GM06990 (cell line): ENCODE measurements around the gene PPM1F.

Source experiments
- DNase-seq: peaks from one replicate; pipeline ENCODE4 v3.0.0-alpha.2; 2011; ENCODE audit not compliant: insufficient read length; ENCODE audit errors: extremely low read depth
- H3K27me3 ChIP-seq: replicated peaks from 2 replicates; pipeline ENCODE4 v1.6.0; 2011; ENCODE audit warnings: low read length; ENCODE audit not compliant: control insufficient read depth, insufficient read depth
- H3K36me3 ChIP-seq: 2 replicates; pipeline ENCODE4 v1.5.1; 2011; ENCODE audit warnings: low read length; ENCODE audit not compliant: control insufficient read depth, insufficient read depth
- H3K4me3 ChIP-seq: replicated peaks from 2 replicates; pipeline ENCODE4 v1.5.1; 2011; ENCODE audit warnings: low read depth, mild to moderate bottlenecking, control low read depth, low read length
- TF ChIP-seq, protein P1 (sequence below): IDR thresholded peaks from 2 replicates; pipeline ENCODE4 v1.5.1; 2011; ENCODE audit warnings: low read length, control low read depth, mild to moderate bottlenecking, inconsistent platforms; ENCODE audit not compliant: insufficient read depth, poor library complexity, severe bottlenecking

PPM1F gene

DNA sequence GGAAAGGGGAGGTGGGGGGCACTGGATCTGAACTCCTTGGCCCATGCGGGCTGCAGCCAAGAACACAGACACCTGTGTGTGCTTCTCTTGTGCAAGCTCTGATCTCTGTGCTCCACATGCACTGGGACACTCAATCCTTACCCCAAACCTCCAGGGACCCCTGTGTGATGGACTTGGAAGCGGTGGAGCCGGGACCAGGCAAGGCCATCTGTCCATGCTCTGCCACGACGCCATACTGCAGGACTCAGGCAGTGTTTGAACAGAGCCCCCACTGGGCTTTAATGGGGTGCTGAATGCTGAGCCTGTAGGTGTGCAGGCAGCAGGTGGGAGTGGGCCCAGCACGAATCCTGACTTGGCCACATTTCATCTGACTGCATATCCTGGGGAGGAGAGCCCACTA is 23.4 kb downstream of the PPM1F start:
- H3K4me3 ChIP-seq, result no peak overlapping the region
- no peak for DNase-seq
- H3K36me3 ChIP-seq, result no peaks in the 10 kb centered on the region; the same call in 1 of the 2 replicates
- H3K27me3 ChIP-seq, result no peaks in the 10 kb centered on the region
- TF ChIP-seq, protein P1, sequence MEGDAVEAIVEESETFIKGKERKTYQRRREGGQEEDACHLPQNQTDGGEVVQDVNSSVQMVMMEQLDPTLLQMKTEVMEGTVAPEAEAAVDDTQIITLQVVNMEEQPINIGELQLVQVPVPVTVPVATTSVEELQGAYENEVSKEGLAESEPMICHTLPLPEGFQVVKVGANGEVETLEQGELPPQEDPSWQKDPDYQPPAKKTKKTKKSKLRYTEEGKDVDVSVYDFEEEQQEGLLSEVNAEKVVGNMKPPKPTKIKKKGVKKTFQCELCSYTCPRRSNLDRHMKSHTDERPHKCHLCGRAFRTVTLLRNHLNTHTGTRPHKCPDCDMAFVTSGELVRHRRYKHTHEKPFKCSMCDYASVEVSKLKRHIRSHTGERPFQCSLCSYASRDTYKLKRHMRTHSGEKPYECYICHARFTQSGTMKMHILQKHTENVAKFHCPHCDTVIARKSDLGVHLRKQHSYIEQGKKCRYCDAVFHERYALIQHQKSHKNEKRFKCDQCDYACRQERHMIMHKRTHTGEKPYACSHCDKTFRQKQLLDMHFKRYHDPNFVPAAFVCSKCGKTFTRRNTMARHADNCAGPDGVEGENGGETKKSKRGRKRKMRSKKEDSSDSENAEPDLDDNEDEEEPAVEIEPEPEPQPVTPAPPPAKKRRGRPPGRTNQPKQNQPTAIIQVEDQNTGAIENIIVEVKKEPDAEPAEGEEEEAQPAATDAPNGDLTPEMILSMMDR, result no peak

DNA sequence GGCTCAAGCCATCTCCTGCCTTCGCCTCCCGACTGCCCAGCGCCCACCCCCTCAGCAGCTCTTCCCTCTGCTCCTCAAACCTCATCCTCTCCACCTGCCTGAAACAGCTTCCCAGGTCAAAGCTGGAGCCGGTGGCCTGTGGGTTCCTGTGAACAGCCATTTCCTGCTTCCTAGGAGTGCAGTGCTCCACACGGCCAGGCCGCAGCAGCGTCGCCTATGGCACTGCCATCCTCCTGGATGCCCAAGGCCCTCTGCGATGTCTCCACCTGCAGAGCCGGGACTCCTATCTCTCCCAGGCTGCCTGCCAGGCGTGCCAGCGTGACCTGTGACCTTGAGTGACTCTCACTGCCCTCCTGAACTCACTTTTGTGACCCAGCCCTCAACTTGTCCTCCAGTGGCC is 24.6 kb downstream of the PPM1F start:
- TF ChIP-seq, protein P1, result no peak
- H3K4me3 ChIP-seq, result no peak overlapping the region
- H3K27me3 ChIP-seq, result no peaks in the 10 kb centered on the region
- no peak for DNase-seq
- no peaks in the 10 kb centered on the region; the same call in 1 of the 2 replicates for H3K36me3 ChIP-seq

DNA sequence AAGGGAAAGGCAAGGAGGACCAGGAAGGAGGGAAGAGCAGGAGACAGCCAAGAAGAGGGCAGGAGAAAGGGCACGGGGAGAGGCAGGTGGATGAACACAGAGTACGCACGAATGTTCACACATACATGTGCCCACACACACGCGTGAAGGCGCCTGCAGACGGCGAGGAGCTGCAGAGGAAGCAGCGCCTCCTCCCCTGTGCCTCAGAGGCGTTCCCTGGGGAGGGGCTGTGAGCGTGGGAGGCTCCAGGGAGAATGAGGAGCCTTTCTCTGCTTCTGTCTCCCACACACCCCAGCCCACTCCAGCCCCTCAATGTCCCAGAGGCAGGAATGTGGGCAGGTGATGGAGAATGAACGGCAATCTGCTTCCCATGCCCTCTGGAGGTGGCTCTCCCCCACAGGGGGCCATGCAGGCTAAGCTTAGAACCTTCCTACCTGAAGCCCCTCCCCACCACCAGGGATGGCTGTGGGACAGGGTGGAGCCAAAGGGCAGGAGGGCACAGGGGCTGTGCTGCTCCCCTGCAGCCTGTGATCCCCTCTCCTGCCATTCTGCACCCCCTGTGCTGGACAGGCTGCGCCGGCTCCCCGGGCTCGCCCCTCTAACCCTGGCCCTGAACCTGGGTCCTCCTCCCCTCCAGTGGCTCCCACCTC is 25.3 kb downstream of the PPM1F start:
- Histone ChIP-seq H3K36me3 (no peaks in the 10 kb centered on the region; the same call in 1 of the 2 replicates), H3K4me3 (no peak overlapping the region), H3K27me3 (no peaks in the 10 kb centered on the region)
- TF ChIP-seq, protein P1, result no peak
- DNase-seq, result no peak

DNA sequence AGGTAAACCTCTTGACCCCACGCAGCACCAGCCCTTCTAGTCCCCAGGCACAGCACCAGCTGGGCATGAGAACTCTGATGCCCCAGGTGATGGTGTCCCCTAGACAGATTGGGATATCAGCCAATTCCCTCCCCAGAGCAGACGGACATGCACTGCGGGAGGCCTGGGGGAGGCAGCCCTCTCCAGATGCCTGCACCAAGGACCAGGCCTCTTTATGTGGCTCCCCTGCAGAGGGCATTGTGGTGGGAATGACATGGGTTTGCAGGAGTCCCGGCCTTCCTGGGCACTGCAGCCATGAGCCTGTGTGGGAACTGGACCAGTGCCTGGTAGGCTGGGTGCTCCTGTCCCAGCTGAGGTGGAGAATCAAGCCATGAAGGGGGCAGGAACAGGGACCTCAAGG is 25.9 kb downstream of the PPM1F start:
- TF ChIP-seq, protein P1, result no peak
- DNase-seq, result no peak
- H3K27me3 ChIP-seq, result no peaks in the 10 kb centered on the region
- H3K4me3 ChIP-seq, result no peak overlapping the region
- no peaks in the 10 kb centered on the region; the same call in 1 of the 2 replicates for H3K36me3 ChIP-seq

DNA sequence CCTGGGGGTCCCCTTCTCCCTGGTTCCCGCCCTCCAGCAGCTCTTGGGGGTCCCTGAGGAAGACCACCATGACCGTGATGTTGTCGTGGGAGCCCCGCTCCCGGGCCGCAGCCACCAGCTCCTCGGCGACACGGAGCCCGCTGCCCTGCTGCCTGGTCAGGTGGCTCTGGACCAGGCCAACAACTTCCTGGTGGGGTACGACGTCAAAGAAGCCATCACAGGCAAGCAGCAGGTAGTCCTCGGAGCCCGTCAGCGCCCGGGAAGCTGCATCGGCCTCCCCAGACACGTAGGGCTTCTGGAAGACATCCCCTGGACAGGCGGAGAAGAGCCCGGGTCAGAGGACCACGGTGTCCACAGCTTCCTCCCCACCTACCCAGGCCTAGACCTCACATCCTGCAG is 29.5 kb downstream of the PPM1F start:
- no peaks in the 10 kb centered on the region for H3K27me3 ChIP-seq
- TF ChIP-seq, protein P1, result no peak
- no peak overlapping the region for H3K4me3 ChIP-seq
- no peaks in the 10 kb centered on the region for H3K36me3 ChIP-seq
- no peak for DNase-seq
